HepG2 (cell line): ENCODE measurements around the gene SLC38A4. TPM values are rescaled to one million over a fixed set of nuclear protein-coding genes. Genes with fewer than 3 reads are reported as not detected.

ENCODE experiments used
- AGO2 ChIP-seq: fragments of 200-400 bp; formaldehyde crosslinking; optimal IDR thresholded peaks from 2 replicates; pipeline ENCODE3; 2017; ENCODE audit warnings: mild to moderate bottlenecking, low read depth, low read length, moderate library complexity
- FIP1L1 ChIP-seq: fragments of 200-400 bp; formaldehyde crosslinking; IDR thresholded peaks from 2 replicates; pipeline ENCODE4 v1.6.1; 2018; ENCODE audit warnings: low read depth, mild to moderate bottlenecking, low read length, moderate library complexity, borderline replicate concordance; ENCODE audit not compliant: insufficient read depth
- FOXA1 ChIP-seq, 2 experiments: fragments of 450-650 bp in 1 of 2; sonication (generic) in 1 of 2; formaldehyde crosslinking in 1 of 2; IDR thresholded peaks; 2 replicates each; pipeline versions ENCODE4 v1.4.0 to v1.6.1; 2016 to 2020; ENCODE audit warnings: missing genetic modification reagents in 1 of 2
- HMGXB4 ChIP-seq, 2 experiments: sonication (generic) in 1 of 2; formaldehyde crosslinking in 1 of 2; IDR thresholded peaks; 2 replicates each; pipeline versions ENCODE4 v1.4.0 to v1.6.1; 2018 to 2020; ENCODE audit warnings: missing genetic modification reagents in 2 of 2, borderline replicate concordance in 1 of 2, low read depth in 1 of 2, mild to moderate bottlenecking in 1 of 2, missing biosample characterization in 1 of 2
- HNRNPUL1 ChIP-seq: fragments of 200-400 bp; formaldehyde crosslinking; IDR thresholded peaks from 2 replicates; pipeline ENCODE4 v1.6.1; 2017; ENCODE audit warnings: low read depth, mild to moderate bottlenecking, low read length, moderate library complexity
- MTERF4 ChIP-seq: sonication (generic); formaldehyde crosslinking; IDR thresholded peaks from 2 replicates; pipeline ENCODE4 v1.8.0; 2023; ENCODE audit warnings: mild to moderate bottlenecking, missing genetic modification reagents
- POGZ ChIP-seq: sonication (generic); formaldehyde crosslinking; IDR thresholded peaks from 2 replicates; pipeline ENCODE4 v1.4.0; 2020; ENCODE audit warnings: mild to moderate bottlenecking, missing genetic modification reagents
- SMC3 ChIP-seq: IDR thresholded peaks from 2 replicates; pipeline ENCODE4 v1.6.1; 2011; ENCODE audit warnings: low read length, improper control_type of control experiment
- ZNF276 ChIP-seq: sonication (generic); formaldehyde crosslinking; IDR thresholded peaks from 2 replicates; pipeline ENCODE4 v1.4.0; 2020; ENCODE audit warnings: mild to moderate bottlenecking, low read depth, missing genetic modification reagents
- ZSCAN20 ChIP-seq: sonication (generic); formaldehyde crosslinking; IDR thresholded peaks from 2 replicates; pipeline ENCODE4 v1.4.0; 2020; ENCODE audit warnings: missing genetic modification reagents, mild to moderate bottlenecking, borderline replicate concordance
- polyA plus RNA-seq, 8 experiments: library from polyadenylated mRNA; depleted of rRNA in 3 of 8; stranded (reverse) in 7 of 8; unstranded in 1 of 8; fragments of >200 nt; fragmentation: Illumina TruSeq in 4 of 8; extraction: Trizol in 4 of 8; gene quantifications; 2 replicates each; pipeline versions ENCODE4 v1.2.1 to v1.2.3, GENCODE V29; 2011 to 2016; ENCODE audit warnings: low read depth in 4 of 8, missing spikeins in 1 of 8, mixed read lengths in 1 of 8; ENCODE audit not compliant: insufficient read depth in 1 of 8
- total RNA-seq, 5 experiments: library from RNA; depleted of rRNA; stranded (reverse); fragments of >200 nt; fragmentation: Illumina TruSeq; extraction: Trizol; gene quantifications; 2 replicates each; pipeline ENCODE4 v1.2.3, GENCODE V29; 2016; ENCODE audit warnings: low read depth in 1 of 5
- TF ChIP-seq, protein P1 (sequence below): sonication (generic); formaldehyde crosslinking; IDR thresholded peaks from 2 replicates; pipeline ENCODE4 v1.4.0; 2020; ENCODE audit warnings: missing genetic modification reagents
- TF ChIP-seq, protein P2 (sequence below): IDR thresholded peaks from 2 replicates; pipeline ENCODE4 v1.6.1; 2016; ENCODE audit warnings: missing compliant biosample characterization, missing genetic modification reagents, borderline replicate concordance
- TF ChIP-seq, protein P3 (sequence below): sonication (generic); formaldehyde crosslinking; conservative IDR thresholded peaks from 2 replicates; pipeline ENCODE4 v1.4.0; 2020; ENCODE audit warnings: missing genetic modification reagents

The SLC38A4 gene
- total and polyA plus RNA-seq, 2 of the 13 experiments (the other 11 are each of a cell fraction or from before 2014, with no cell fraction given), result 3.5 to 5.2 TPM

DNA sequence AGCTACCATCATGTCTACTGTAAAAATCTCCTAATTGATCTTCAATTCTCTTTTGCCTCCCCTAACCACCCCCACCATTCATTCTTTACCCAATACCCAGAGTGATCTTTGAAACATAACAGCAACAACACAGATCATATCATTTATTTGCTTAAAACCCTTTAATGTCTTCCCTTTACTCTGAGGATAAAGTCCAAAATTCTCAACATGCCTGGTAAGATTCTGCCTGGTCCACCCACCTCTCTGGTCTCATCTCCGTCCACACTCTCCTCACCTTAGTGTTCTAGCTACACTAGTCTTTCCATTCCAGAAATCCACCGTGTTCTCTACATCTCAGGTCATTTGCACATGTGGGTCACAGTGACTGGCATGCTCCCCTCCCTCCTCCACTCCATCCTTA is 27.7 kb downstream of the SLC38A4 start (continued):
- TF ChIP-seq MTERF4 (CRISPR knock-in tag), result no peak
- no peak for TF ChIP-seq FOXA1 (IDR thresholded peaks at IDR 0.05)
- peak; percentile 49; the same call in 1 of the 2 replicates for TF ChIP-seq FOXA1 (CRISPR knock-in tag; IDR thresholded peaks at IDR 0.05)
- no peak for TF ChIP-seq ZSCAN20 (CRISPR knock-in tag)
- TF ChIP-seq, protein P1, sequence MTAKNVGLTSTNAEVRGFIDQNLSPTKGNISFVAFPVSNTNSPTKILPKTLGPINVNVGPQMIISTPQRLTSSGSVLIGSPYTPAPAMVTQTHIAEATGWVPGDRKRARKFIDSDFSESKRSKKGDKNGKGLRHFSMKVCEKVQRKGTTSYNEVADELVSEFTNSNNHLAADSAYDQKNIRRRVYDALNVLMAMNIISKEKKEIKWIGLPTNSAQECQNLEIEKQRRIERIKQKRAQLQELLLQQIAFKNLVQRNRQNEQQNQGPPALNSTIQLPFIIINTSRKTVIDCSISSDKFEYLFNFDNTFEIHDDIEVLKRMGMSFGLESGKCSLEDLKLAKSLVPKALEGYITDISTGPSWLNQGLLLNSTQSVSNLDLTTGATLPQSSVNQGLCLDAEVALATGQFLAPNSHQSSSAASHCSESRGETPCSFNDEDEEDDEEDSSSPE, result no peak
- TF ChIP-seq, protein P2, sequence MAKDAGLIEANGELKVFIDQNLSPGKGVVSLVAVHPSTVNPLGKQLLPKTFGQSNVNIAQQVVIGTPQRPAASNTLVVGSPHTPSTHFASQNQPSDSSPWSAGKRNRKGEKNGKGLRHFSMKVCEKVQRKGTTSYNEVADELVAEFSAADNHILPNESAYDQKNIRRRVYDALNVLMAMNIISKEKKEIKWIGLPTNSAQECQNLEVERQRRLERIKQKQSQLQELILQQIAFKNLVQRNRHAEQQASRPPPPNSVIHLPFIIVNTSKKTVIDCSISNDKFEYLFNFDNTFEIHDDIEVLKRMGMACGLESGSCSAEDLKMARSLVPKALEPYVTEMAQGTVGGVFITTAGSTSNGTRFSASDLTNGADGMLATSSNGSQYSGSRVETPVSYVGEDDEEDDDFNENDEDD (CRISPR knock-in tag), result no peak
- TF ChIP-seq POGZ (CRISPR knock-in tag), result peak; percentile 88
- TF ChIP-seq, protein P3, sequence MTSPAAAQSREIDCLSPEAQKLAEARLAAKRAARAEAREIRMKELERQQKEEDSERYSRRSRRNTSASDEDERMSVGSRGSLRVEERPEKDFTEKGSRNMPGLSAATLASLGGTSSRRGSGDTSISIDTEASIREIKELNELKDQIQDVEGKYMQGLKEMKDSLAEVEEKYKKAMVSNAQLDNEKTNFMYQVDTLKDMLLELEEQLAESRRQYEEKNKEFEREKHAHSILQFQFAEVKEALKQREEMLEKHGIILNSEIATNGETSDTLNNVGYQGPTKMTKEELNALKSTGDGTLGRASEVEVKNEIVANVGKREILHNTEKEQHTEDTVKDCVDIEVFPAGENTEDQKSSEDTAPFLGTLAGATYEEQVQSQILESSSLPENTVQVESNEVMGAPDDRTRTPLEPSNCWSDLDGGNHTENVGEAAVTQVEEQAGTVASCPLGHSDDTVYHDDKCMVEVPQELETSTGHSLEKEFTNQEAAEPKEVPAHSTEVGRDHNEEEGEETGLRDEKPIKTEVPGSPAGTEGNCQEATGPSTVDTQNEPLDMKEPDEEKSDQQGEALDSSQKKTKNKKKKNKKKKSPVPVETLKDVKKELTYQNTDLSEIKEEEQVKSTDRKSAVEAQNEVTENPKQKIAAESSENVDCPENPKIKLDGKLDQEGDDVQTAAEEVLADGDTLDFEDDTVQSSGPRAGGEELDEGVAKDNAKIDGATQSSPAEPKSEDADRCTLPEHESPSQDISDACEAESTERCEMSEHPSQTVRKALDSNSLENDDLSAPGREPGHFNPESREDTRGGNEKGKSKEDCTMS (CRISPR knock-in tag), result no peak
- no peak for TF ChIP-seq FIP1L1
- TF ChIP-seq SMC3, result no peak; the same call in 1 of the 2 replicates
- no peak for TF ChIP-seq AGO2
- TF ChIP-seq HMGXB4 (CRISPR knock-in tag; IDR thresholded peaks at IDR 0.05; ENCODE audit: borderline replicate concordance in 1 of 2, low read depth in 1 of 2), result no peak
- TF ChIP-seq HNRNPUL1, result no peak
- no peak for TF ChIP-seq ZNF276 (CRISPR knock-in tag)
